Measurements from ENCODE around the gene MB21D2.

MB21D2 gene

GRCh38 chr3:192862408-192863090, 55.1 kb downstream of the MB21D2 start:
- Mint-ChIP-seq H3K36me3 (ENCODE audit: low read depth) (peaks cover 13% of the 10 kb centered on the region), H3K9me3 (peaks cover 6% of the 10 kb centered on the region), H3K4me1 (peaks cover 9% of the 10 kb centered on the region), H3K4me3 (no peak overlapping the region), H3K27ac (no peak overlapping the region), H3K27me3 (ENCODE audit: low read depth, poor library complexity) (no peaks in the 10 kb centered on the region)
- TF ChIP-seq CTCF (IDR thresholded peaks at IDR 0.05), result no peak
- no peak for DNase-seq

GRCh38 chr3:192861972-192862371, 55.7 kb downstream of the MB21D2 start:
- H3K4me3 Mint-ChIP-seq, result no peak overlapping the region
- H3K27ac Mint-ChIP-seq, result no peak overlapping the region
- peaks cover 13% of the 10 kb centered on the region for H3K36me3 Mint-ChIP-seq (ENCODE audit: low read depth)
- peaks cover 6% of the 10 kb centered on the region for H3K9me3 Mint-ChIP-seq
- H3K27me3 Mint-ChIP-seq (ENCODE audit: low read depth, poor library complexity), result no peaks in the 10 kb centered on the region
- TF ChIP-seq CTCF (IDR thresholded peaks at IDR 0.05), result no peak
- H3K4me1 Mint-ChIP-seq, result peaks cover 5% of the 10 kb centered on the region
- DNase-seq, result no peak

- Mint-ChIP-seq H3K36me3 (ENCODE audit: low read depth) (peaks cover 13% of the 10 kb centered on the region), H3K4me3 (no peak overlapping the region), H3K4me1 (no peaks in the 10 kb centered on the region), H3K27ac (no peak overlapping the region), H3K9me3 (peaks cover 13% of the 10 kb centered on the region), H3K27me3 (ENCODE audit: low read depth, poor library complexity) (no peaks in the 10 kb centered on the region)
- no peak for DNase-seq
- TF ChIP-seq CTCF (IDR thresholded peaks at IDR 0.05), result no peak
Observed at GRCh38 chr3:192860454-192860853, 57.2 kb downstream of the MB21D2 start.

GRCh38 chr3:192858849-192859585, 58.6 kb downstream of the MB21D2 start:
- Mint-ChIP-seq H3K4me3 (no peak overlapping the region), H3K9me3 (peaks cover 18% of the 10 kb centered on the region), H3K27ac (peak overlapping the region; percentile 57)

GRCh38 chr3:192857260-192857661, 60.4 kb downstream of the MB21D2 start:
- peaks cover 16% of the 10 kb centered on the region for H3K9me3 Mint-ChIP-seq
- no peak overlapping the region for H3K4me3 Mint-ChIP-seq
- no peak for TF ChIP-seq CTCF (IDR thresholded peaks at IDR 0.05)
- H3K27me3 Mint-ChIP-seq (ENCODE audit: low read depth, poor library complexity), result no peaks in the 10 kb centered on the region
- H3K27ac Mint-ChIP-seq, result no peak overlapping the region
- DNase-seq, result no peak
- H3K36me3 Mint-ChIP-seq (ENCODE audit: low read depth), result peaks cover 14% of the 10 kb centered on the region
- no peaks in the 10 kb centered on the region for H3K4me1 Mint-ChIP-seq

More at GRCh38 chr3:192858849-192859585, 58.6 kb downstream of the MB21D2 start:
- H3K27me3 Mint-ChIP-seq (ENCODE audit: low read depth, poor library complexity), result no peaks in the 10 kb centered on the region
- DNase-seq, result no peak
- TF ChIP-seq CTCF (IDR thresholded peaks at IDR 0.05), result no peak
- H3K4me1 Mint-ChIP-seq, result no peaks in the 10 kb centered on the region
- peaks cover 17% of the 10 kb centered on the region for H3K36me3 Mint-ChIP-seq (ENCODE audit: low read depth)
